SK-N-MC (cell line): Measurements from ENCODE around the gene BABAM2.

Experiments used
- EZH2 ChIP-seq: fragments of 200-600 bp; sonication (generic); IDR thresholded peaks from one replicate; pipeline ENCODE4 v1.6.1; 2017; ENCODE audit warnings: antibody characterized with exemption
- POLR2AphosphoS5 ChIP-seq: IDR thresholded peaks from 2 replicates; pipeline ENCODE4 v1.6.1; 2012; ENCODE audit warnings: mild to moderate bottlenecking, low read depth, low read length, borderline replicate concordance

DNA sequence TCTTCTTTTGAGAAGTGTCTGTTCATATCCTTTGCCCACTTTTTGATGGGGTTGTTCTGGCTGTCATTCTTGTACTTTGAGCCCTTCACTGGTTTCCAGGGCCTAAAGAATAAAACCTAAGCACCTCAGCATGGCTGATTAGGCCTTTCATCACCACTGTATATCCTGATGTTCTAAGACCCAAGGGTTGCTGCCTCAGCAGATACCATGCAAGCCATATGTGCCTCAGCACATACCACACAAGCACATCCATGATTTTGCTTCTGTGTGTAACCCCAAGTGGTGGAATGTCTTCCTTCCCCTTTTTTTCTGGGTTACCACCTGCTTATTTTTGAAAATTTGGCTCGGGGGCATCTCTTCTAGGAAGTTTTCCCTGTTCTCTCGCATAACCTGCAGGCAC is 11.7 kb upstream of the BABAM2 start:
- TF ChIP-seq EZH2: no peak
- TF ChIP-seq POLR2AphosphoS5: no peak
